ENCODE measurements around the gene GPR152. TPM values are rescaled to one million over a fixed set of nuclear protein-coding genes. Genes with fewer than 3 reads are reported as not detected.

The GPR152 gene
- total and polyA plus RNA-seq, 2 donors (not counting 3 experiments of a cell fraction or from before 2014, with no cell fraction given), result not detected

- H3K79me2 ChIP-seq (ENCODE audit: control insufficient read depth, insufficient read depth, low read length), result no peaks in the 10 kb centered on the region
- intact Hi-C loops (cut with micrococcal nuclease) (no loop called here), dilution Hi-C loops (cut with MboI; ENCODE audit: extremely low pct_ligation_motif_present, low sequenced_read_pairs) (no loop called here)
- no peak overlapping the region for H3K4me2 ChIP-seq (ENCODE audit: insufficient read depth, low read length)
- H3K27ac ChIP-seq (ENCODE audit: insufficient read depth, low read depth, low read length), result no peak overlapping the region
- H3K9me1 ChIP-seq (replicated peaks; ENCODE audit: control insufficient read depth, extremely low read depth, insufficient read depth, low read length), result no peaks in the 10 kb centered on the region
- H4K20me1 ChIP-seq (replicated peaks; ENCODE audit: control insufficient read depth, extremely low read depth, insufficient read depth, low read length), result no peaks in the 10 kb centered on the region
- no TSS peak for BruUV-seq (replicated peaks)
- FAIRE-seq (no peak), DNase-seq (ENCODE audit: low read depth, low spot score) (no peak)
- H3K9ac ChIP-seq (replicated peaks; ENCODE audit: extremely low read depth, insufficient read depth, low read length), result no peak overlapping the region
- H3K9me3 ChIP-seq (replicated peaks; ENCODE audit: control insufficient read depth, insufficient read depth, low read length), result no peaks in the 10 kb centered on the region
- TF ChIP-seq POLR2A (IDR thresholded peaks at IDR 0.05; ENCODE audit: low read depth, low read length) (no peak), POLR2AphosphoS5 (IDR thresholded peaks at IDR 0.05; ENCODE audit: insufficient read depth, low read depth, low read length) (no peak), CTCF (IDR thresholded peaks at IDR 0.05; ENCODE audit: extremely low read depth in 1 of 2, insufficient read depth in 1 of 2, low read depth in 1 of 2, low read length in 2 of 2) (no peak), FOS (IDR thresholded peaks at IDR 0.05; ENCODE audit: borderline replicate concordance, insufficient read depth, low read length) (no peak), MYC (IDR thresholded peaks at IDR 0.05; ENCODE audit: low read depth, low read length) (no peak), EZH2 (IDR thresholded peaks at IDR 0.05; ENCODE audit: borderline replicate concordance, low read depth, low read length, severe bottlenecking) (no peak), MAX (IDR thresholded peaks at IDR 0.05; ENCODE audit: insufficient read depth, insufficient read length) (no peak), JUN (IDR thresholded peaks at IDR 0.05; ENCODE audit: borderline replicate concordance, insufficient read depth, insufficient read length, low read depth) (no peak), GATA2 (IDR thresholded peaks at IDR 0.05; ENCODE audit: insufficient read depth, insufficient read length, low read depth, low read length) (no peak)
- H3K4me1 ChIP-seq (ENCODE audit: control insufficient read depth, extremely low read depth, insufficient read depth, low read length), result no peaks in the 10 kb centered on the region
- ChIA-PET CTCF (no interaction called here), POLR2A (no interaction called here)
- H3K27me3 ChIP-seq (ENCODE audit: control insufficient read depth in 2 of 2, insufficient read depth in 2 of 2, low read length in 2 of 2), result no peaks in the 10 kb centered on the region
- H2AFZ ChIP-seq (ENCODE audit: low read depth, low read length), result no peak overlapping the region
- peaks cover 0 to 3% of the 10 kb centered on the region in 2 experiments for H3K36me3 ChIP-seq (ENCODE audit: control insufficient read depth in 2 of 2, extremely low read depth in 1 of 2, insufficient read depth in 2 of 2, low read length in 2 of 2)
- no peak overlapping the region for H3K4me3 ChIP-seq (replicated peaks in 1 of 3; ENCODE audit: insufficient read depth in 1 of 3, low read depth in 1 of 3, low read length in 3 of 3)
Observed at GRCh38 chr11:67495234-67496005, 42.9 kb upstream of the GPR152 start.

Data from endothelial cell of umbilical vein (primary cell).